ENCODE measurements around the gene COX20. TPM values are rescaled to one million over a fixed set of nuclear protein-coding genes. Genes with fewer than 3 reads are reported as not detected.

Gene COX20
- total and polyA plus RNA-seq, 8 donors = 10.7 to 44.5 (median 18.2) TPM

- intact Hi-C loops (cut with DNase I) = loop anchor here in 1 of 3 donors (2.0 kb wide), 1 partner anchor 22 kb away; no protein-coding TSS in a partner anchor
- peaks cover 11 to 43% (median 32%) of the 10 kb centered on the region in 3 donors for H3K36me3 ChIP-seq
- ATAC-seq = no peak
Measured at GRCh38 chr1:244860914-244861610, 25.6 kb downstream of the COX20 start.

GRCh38 chr1:244861683-244862082 lies 26.2 kb downstream of the COX20 start:
- intact Hi-C loops (cut with DNase I) = loop anchor here in 1 of 3 donors (2.0 kb wide), 1 partner anchor 23 kb away; no protein-coding TSS in a partner anchor
- DNase-seq (no peak), FAIRE-seq (no peak), ATAC-seq (no peak)
- WGBS, 2 donors = 2 to 3% methylated on average over 2 of the region's 2 CpGs
- Histone ChIP-seq H3K27ac (peak overlapping the region in 2 of 4 donors; percentile 99 to 100), H3K4me1 (peaks cover 19 to 40% (median 26%) of the 10 kb centered on the region in 3 donors), H3K36me3 (peaks cover 8 to 37% (median 29%) of the 10 kb centered on the region in 3 donors), H3K27me3 (no peaks in the 10 kb centered on the region), H3K4me3 (peak overlapping the region in 3 of 4 donors; percentile 96 to 99 (median 98)), H3K9me3 (no peaks in the 10 kb centered on the region)
- TF ChIP-seq CTCF (IDR thresholded peaks at IDR 0.05) = no peak

More at GRCh38 chr1:244860914-244861610, 25.6 kb downstream of the COX20 start:
- DNase-seq (no peak), FAIRE-seq (no peak)
- no peak for TF ChIP-seq CTCF (IDR thresholded peaks at IDR 0.05)
- WGBS, 2 donors = 0 to 2% methylated on average over 2 of the region's 2 CpGs
- peak overlapping the region in 3 of 4 donors; percentile 96 to 99 (median 98) for H3K4me3 ChIP-seq
- H3K4me1 ChIP-seq = peaks cover 19 to 40% (median 30%) of the 10 kb centered on the region in 3 donors
- no peaks in the 10 kb centered on the region for H3K27me3 ChIP-seq
- peak overlapping the region in 1 of 4 donors; percentile 100 for H3K27ac ChIP-seq
- no peaks in the 10 kb centered on the region for H3K9me3 ChIP-seq

- DNase-seq (no peak), FAIRE-seq (no peak), ATAC-seq (no peak)
- intact Hi-C loops (cut with DNase I) = no loop called here
- H3K4me1 ChIP-seq = peaks cover 19 to 40% (median 26%) of the 10 kb centered on the region in 3 donors
- H3K36me3 ChIP-seq = peaks cover 8 to 30% (median 24%) of the 10 kb centered on the region in 3 donors
- peak overlapping the region in 3 of 4 donors; percentile 96 to 100 (median 99) for H3K27ac ChIP-seq
- H3K9me3 ChIP-seq = no peaks in the 10 kb centered on the region
- H3K27me3 ChIP-seq = no peaks in the 10 kb centered on the region
- 0 to 1% methylated on average over 7 of the region's 7 CpGs for WGBS, 2 donors
- peak overlapping the region; percentile 47 to 99 (median 97) for H3K4me3 ChIP-seq
- TF ChIP-seq CTCF (IDR thresholded peaks at IDR 0.05) = no peak
Measured at GRCh38 chr1:244862354-244862698, 26.9 kb downstream of the COX20 start.

- WGBS, 2 donors = 0% methylated on average over 47 to 87 of the region's 87 CpGs
- Histone ChIP-seq H3K9me3 (no peaks in the 10 kb centered on the region), H3K36me3 (peaks cover 8 to 24% (median 18%) of the 10 kb centered on the region in 3 donors), H3K4me1 (peaks cover 19 to 40% (median 26%) of the 10 kb centered on the region in 3 donors), H3K27ac (peak overlapping the region; percentile 96 to 100 (median 98)), H3K27me3 (no peaks in the 10 kb centered on the region), H3K4me3 (peak overlapping the region; percentile 87 to 99 (median 97))
- TF ChIP-seq CTCF (IDR thresholded peaks at IDR 0.05) = no peak
- DNase-seq (peak; percentile 96 to 100 (median 98)), ATAC-seq (peak; percentile 68 to 79 (median 78)), FAIRE-seq (no peak)
- intact Hi-C loops (cut with DNase I) = no loop called here
Measured at GRCh38 chr1:244862699-244863490, 27.4 kb downstream of the COX20 start.

Data from pancreas (tissue), 10 donors.